ENCODE measurements around the gene RAN.
"Not testable (repeated sequence)": the region's sequence is repeated elsewhere in the genome, so short reads cannot be mapped to it uniquely, and the experiment has no call there.

RAN gene

DNA sequence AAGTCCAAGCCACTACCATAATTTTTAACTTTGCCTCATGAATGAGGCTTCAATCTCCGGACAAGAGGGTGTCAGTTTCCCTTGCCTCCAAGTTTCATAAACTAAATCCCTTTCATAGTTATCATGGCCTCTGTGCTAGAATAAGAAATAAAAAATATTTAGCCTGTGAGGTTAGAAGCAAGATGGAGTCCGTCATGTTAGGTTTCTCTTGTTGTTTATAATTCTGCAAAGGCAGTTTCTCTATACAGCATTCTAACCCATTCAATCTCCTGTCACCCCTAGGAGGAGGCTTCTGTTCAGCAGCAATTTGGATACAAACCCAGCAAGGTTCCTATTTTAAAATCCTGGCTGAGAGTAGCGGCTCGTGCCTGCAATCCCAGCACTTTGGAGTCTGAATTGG, 15.8 kb upstream of the RAN start:
- no peaks in the 10 kb centered on the region for H3K4me1 ChIP-seq (ENCODE audit: insufficient read depth, low read length)
- no peak overlapping the region for H3K9ac ChIP-seq (ENCODE audit: low read length)
- no peak overlapping the region for H3K27ac ChIP-seq (ENCODE audit: low read depth, low read length)
- no peak overlapping the region for H3K4me3 ChIP-seq (ENCODE audit: low read depth in 1 of 2, low read length in 2 of 2)
- H3K9me3 ChIP-seq (ENCODE audit: low read length) = no peaks in the 10 kb centered on the region
- H3K27me3 ChIP-seq (ENCODE audit: control insufficient read depth in 1 of 2, insufficient read depth in 2 of 2, low read length in 2 of 2) = no peaks in the 10 kb centered on the region
- no peaks in the 10 kb centered on the region for H3K36me3 ChIP-seq (ENCODE audit: insufficient read depth, low read length)

DNA sequence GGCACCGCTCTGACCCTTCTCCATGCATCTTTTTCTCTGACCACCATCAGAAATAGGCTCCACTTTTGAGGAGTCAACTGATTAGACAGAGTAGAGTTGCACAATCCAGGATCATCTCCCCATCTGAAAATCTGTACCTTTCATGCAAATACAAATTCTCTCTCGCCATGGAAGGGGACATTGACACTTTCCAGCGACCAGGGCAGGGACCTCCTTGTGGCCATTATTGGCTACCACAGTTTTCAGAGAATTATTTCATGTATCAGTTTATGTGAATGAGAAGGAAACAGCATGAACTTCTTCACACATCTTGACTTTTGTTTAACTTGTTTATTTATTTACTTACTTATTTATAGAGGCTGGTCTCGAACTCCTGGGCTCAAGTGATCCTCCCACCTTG, 13.8 kb upstream of the RAN start:
- H3K4me3 ChIP-seq (ENCODE audit: low read depth in 1 of 2, low read length in 2 of 2) = no peak overlapping the region
- no peaks in the 10 kb centered on the region for H3K36me3 ChIP-seq (ENCODE audit: insufficient read depth, low read length)
- no peaks in the 10 kb centered on the region for H3K4me1 ChIP-seq (ENCODE audit: insufficient read depth, low read length)
- no peak overlapping the region for H3K9ac ChIP-seq (ENCODE audit: low read length)
- H3K27me3 ChIP-seq (ENCODE audit: control insufficient read depth in 1 of 2, insufficient read depth in 2 of 2, low read length in 2 of 2) = no peaks in the 10 kb centered on the region
- no peaks in the 10 kb centered on the region for H3K9me3 ChIP-seq (ENCODE audit: low read length)
- no peak overlapping the region for H3K27ac ChIP-seq (ENCODE audit: low read depth, low read length)

DNA sequence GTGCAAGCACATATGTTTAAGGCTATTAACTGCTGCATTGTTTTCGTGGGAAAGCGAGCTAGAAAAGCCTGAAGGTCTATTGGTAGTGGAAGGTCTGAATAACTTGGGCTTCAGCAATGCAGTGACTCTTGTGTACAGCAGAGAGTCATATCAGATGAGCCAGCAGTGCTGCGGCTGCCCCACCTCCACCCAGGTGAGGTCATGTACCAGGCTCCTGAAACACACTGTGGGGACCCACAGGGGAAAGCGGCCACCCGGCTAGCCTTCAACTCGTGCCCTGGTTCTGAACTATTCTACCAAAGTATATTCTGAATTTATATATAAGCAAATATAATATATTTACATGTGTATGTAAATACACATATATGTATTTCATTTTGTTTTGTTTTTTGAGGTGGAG, 12.7 kb upstream of the RAN start:
- Histone ChIP-seq H3K9me3 (ENCODE audit: low read length) (no peaks in the 10 kb centered on the region), H3K27me3 (ENCODE audit: control insufficient read depth in 1 of 2, insufficient read depth in 2 of 2, low read length in 2 of 2) (no peaks in the 10 kb centered on the region), H3K9ac (ENCODE audit: low read length) (no peak overlapping the region), H3K27ac (ENCODE audit: low read depth, low read length) (no peak overlapping the region), H3K4me3 (ENCODE audit: low read depth in 1 of 2, low read length in 2 of 2) (no peak overlapping the region), H3K4me1 (ENCODE audit: insufficient read depth, low read length) (no peaks in the 10 kb centered on the region), H3K36me3 (ENCODE audit: insufficient read depth, low read length) (no peaks in the 10 kb centered on the region)

DNA sequence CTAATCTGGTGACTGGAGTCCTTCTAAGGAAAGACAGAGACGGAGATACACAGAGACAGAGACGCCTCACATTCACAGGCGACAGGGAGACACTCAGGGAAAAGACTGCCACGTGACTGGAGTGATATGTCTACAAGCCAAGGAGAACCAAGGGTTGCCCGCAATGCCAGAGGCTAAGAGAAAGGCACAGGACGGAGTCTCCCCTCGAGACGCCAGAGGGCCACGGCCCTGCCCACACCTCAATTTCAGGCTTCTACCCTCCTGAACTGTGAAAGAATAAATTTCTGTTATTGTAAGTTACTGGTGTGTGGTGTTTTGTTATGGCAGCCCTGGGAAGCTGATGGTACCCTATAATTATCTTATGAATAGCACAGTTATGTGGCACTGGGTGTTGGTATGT, 11.6 kb upstream of the RAN start:
- Histone ChIP-seq H3K4me3 (ENCODE audit: low read depth in 1 of 2, low read length in 2 of 2) (no peak overlapping the region), H3K27ac (ENCODE audit: low read depth, low read length) (no peak overlapping the region), H3K27me3 (ENCODE audit: control insufficient read depth in 1 of 2, insufficient read depth in 2 of 2, low read length in 2 of 2) (no peaks in the 10 kb centered on the region), H3K9me3 (ENCODE audit: low read length) (no peaks in the 10 kb centered on the region), H3K36me3 (ENCODE audit: insufficient read depth, low read length) (no peaks in the 10 kb centered on the region), H3K4me1 (ENCODE audit: insufficient read depth, low read length) (no peaks in the 10 kb centered on the region), H3K9ac (ENCODE audit: low read length) (no peak overlapping the region)

DNA sequence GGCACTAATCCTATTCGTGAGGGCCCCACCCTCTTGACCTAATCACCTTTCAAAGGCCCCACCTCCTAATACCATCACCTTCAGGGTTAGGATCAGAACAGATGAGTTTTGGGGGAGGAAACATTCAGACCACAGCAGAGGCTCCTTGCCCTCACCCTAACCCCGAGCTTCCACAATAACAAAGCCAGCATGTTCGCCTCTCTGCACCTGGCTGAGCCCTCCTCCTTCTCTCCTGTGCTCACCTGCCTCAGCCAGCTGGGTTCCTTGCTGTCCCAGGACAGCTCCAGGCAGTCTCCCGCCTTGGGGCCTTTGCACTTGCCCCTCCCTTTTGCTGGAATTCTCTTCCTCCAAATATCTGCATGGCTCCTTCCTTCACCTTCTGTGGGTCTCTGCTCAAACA, 9.7 kb upstream of the RAN start:
- no peaks in the 10 kb centered on the region for H3K27me3 ChIP-seq (ENCODE audit: control insufficient read depth in 1 of 2, insufficient read depth in 2 of 2, low read length in 2 of 2)
- no peaks in the 10 kb centered on the region for H3K4me1 ChIP-seq (ENCODE audit: insufficient read depth, low read length)
- H3K9ac ChIP-seq (ENCODE audit: low read length) = no peak overlapping the region
- no peak overlapping the region for H3K4me3 ChIP-seq (ENCODE audit: low read depth in 1 of 2, low read length in 2 of 2)
- no peaks in the 10 kb centered on the region for H3K36me3 ChIP-seq (ENCODE audit: insufficient read depth, low read length)
- H3K9me3 ChIP-seq (ENCODE audit: low read length) = no peaks in the 10 kb centered on the region
- H3K27ac ChIP-seq (ENCODE audit: low read depth, low read length) = no peak overlapping the region

DNA sequence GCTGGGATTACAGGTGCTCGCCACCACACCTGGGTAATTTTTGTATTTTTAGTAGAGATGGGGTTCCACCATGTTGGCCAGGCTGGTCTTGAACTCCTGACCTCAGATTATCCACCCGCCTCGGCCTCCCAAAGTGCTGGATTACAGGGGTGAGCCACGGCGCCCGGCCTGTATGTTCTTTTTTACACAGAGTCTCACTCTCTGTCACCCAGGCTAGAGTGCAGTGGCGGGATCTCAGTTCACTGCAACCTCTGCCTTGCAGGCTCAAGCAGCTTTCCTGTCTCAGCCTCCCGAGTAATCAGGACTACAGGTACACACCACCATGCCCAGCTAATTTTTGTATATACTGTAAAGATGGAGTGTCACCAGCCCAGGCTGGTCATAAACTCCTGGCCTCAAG, 9.1 kb upstream of the RAN start:
- H3K9ac ChIP-seq (ENCODE audit: low read length); H3K27ac ChIP-seq (ENCODE audit: low read depth, low read length); H3K4me3 ChIP-seq (ENCODE audit: low read depth in 1 of 2, low read length in 2 of 2); H3K9me3 ChIP-seq (ENCODE audit: low read length); H3K36me3 ChIP-seq (ENCODE audit: insufficient read depth, low read length); H3K27me3 ChIP-seq (ENCODE audit: control insufficient read depth in 1 of 2, insufficient read depth in 2 of 2, low read length in 2 of 2); H3K4me1 ChIP-seq (ENCODE audit: insufficient read depth, low read length): not testable (repeated sequence)

DNA sequence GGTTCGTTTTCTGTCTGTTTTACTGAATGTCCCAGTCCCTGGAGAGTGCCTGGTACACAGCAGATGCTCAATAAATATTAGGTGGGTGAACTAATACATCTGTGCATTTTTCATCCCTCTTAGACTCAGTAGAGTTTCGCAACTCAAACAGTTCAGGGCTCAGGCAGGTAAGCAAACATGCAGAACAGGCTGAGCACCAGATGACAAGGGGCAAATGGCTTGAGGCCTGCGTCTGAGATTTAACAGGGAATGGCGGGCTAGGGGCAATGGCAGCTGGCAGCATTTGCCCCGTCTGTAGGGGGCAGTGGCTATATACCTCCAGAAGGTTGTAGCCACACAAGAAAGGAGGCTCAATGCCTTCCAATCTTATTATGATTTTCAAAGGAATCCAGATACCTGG, 8.6 kb upstream of the RAN start:
- Histone ChIP-seq H3K4me3 (ENCODE audit: low read depth in 1 of 2, low read length in 2 of 2) (no peak overlapping the region), H3K27me3 (ENCODE audit: control insufficient read depth in 1 of 2, insufficient read depth in 2 of 2, low read length in 2 of 2) (no peaks in the 10 kb centered on the region), H3K36me3 (ENCODE audit: insufficient read depth, low read length) (no peaks in the 10 kb centered on the region), H3K27ac (ENCODE audit: low read depth, low read length) (no peak overlapping the region), H3K9me3 (ENCODE audit: low read length) (no peaks in the 10 kb centered on the region), H3K9ac (ENCODE audit: low read length) (no peak overlapping the region), H3K4me1 (ENCODE audit: insufficient read depth, low read length) (no peaks in the 10 kb centered on the region)

DNA sequence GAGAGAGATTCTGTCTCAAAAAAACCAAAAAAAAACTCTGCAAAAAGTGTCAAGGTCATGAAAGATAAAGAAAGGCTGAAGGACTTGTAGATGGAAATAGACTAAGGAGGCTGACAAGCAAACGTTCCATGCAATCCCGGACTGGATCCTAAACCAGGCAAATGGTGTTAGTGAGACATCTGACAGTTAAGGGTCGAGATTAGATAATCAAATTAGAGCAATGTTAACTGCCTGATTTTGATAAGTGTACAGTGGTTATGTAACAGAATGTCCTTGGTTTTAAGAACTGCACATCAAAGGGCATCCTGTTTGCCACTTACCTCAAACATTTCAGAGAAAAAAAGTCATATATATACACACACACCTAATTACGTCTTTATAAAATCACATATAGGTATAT, 3.5 kb upstream of the RAN start:
- peaks cover 16% of the 10 kb centered on the region for H3K4me1 ChIP-seq (ENCODE audit: insufficient read depth, low read length)
- H3K36me3 ChIP-seq (ENCODE audit: insufficient read depth, low read length) = peaks cover 8% of the 10 kb centered on the region
- no peak overlapping the region for H3K27ac ChIP-seq (ENCODE audit: low read depth, low read length)
- H3K27me3 ChIP-seq (ENCODE audit: control insufficient read depth in 1 of 2, insufficient read depth in 2 of 2, low read length in 2 of 2) = no peaks in the 10 kb centered on the region
- no peak overlapping the region for H3K4me3 ChIP-seq (ENCODE audit: low read depth in 1 of 2, low read length in 2 of 2)
- H3K9me3 ChIP-seq (ENCODE audit: low read length) = no peaks in the 10 kb centered on the region
- no peak overlapping the region for H3K9ac ChIP-seq (ENCODE audit: low read length)

DNA sequence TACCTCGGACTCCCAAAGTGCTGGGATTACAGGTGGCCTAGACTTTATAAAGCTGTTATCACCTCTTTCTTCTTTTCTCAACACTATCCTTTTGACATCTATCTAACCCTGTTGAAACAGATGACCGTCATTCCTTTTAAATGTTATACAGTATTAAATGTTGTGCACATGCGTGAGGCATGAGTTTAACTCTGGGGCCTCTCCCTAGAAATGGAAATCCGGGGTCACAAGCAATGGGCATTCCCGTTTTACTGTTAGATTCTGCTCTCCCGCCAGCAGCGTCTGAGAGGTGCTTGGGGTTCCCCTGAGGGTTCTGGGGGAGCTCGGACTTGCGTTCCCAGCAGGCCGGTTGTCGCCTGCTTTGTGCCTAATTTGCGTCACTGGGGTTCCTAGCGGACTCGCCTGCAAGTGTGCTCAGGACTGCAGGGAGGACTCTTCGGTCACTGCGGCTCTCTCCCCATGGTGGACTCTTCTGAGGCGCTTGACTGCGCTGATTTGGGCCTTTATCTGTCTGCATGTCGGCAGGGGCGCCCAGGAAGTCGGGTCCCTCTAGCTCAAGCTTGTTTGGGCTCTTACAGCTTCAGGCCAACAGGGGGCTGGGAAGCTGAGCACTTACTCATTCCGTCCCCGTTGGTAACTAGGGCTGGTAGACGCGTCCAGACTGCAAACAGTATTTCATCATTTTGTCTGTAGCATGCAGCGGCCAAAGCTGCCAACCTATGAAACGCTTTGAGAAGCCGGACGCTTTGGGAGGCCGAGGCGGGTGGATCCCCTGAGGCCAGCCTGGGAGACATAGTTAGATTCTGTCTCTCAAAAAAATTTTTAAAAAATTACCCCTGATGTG, 1.2 kb upstream of the RAN start:
- peak overlapping the region; percentile 45 to 58 for H3K4me3 ChIP-seq (ENCODE audit: low read depth in 1 of 2, low read length in 2 of 2)
- no peak overlapping the region for H3K9ac ChIP-seq (ENCODE audit: low read length)
- peaks cover 30% of the 10 kb centered on the region for H3K36me3 ChIP-seq (ENCODE audit: insufficient read depth, low read length)
- H3K27me3 ChIP-seq (ENCODE audit: control insufficient read depth in 1 of 2, insufficient read depth in 2 of 2, low read length in 2 of 2) = no peaks in the 10 kb centered on the region
- H3K9me3 ChIP-seq (ENCODE audit: low read length) = no peaks in the 10 kb centered on the region
- peaks cover 23% of the 10 kb centered on the region for H3K4me1 ChIP-seq (ENCODE audit: insufficient read depth, low read length)
- peak overlapping the region; percentile 78 for H3K27ac ChIP-seq (ENCODE audit: low read depth, low read length)

DNA sequence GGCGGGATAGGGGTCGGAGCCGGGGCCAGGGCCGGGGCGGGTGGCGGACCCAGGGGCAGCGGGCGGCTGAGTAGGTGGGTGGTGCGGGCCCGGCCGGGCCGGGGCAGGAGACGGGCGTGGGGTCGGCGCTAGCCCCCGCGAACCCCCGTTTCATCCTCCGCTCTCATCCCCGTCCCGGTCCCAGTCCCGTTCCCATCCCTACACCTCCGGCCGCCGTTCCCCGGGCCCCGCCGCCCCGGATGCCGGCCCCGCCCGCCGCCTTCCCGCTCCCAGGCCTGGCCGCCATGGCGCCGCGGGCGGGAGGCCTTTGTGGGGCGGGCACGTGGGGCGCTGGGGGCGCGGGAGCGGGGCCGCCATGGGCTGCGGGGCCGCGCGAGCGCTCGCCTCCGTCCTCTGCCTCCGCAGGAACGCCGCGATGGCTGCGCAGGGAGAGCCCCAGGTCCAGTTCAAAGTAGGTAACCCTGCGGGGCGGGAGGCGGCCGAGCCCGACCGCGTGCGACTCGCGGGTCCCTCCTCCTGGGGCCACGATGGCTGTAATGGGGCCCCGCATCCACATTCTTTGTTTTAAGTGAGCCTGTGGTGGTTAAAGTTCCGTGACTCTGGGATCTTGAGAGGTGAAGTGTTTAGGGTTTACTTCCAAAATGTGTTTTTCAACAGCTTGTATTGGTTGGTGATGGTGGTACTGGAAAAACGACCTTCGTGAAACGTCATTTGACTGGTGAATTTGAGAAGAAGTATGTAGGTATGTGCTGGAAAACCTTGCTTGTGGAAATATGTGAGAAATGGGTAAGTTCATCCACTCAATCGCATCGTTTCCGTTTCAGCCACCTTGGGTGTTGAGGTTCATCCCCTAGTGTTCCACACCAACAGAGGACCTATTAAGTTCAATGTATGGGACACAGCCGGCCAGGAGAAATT, 572 bp downstream of the RAN start:
- H3K4me3 ChIP-seq (ENCODE audit: low read depth in 1 of 2, low read length in 2 of 2) = peak overlapping the region; percentile 82 to 85
- peak overlapping the region; percentile 57 for H3K27ac ChIP-seq (ENCODE audit: low read depth, low read length)
- peaks cover 39% of the 10 kb centered on the region for H3K36me3 ChIP-seq (ENCODE audit: insufficient read depth, low read length)

DNA sequence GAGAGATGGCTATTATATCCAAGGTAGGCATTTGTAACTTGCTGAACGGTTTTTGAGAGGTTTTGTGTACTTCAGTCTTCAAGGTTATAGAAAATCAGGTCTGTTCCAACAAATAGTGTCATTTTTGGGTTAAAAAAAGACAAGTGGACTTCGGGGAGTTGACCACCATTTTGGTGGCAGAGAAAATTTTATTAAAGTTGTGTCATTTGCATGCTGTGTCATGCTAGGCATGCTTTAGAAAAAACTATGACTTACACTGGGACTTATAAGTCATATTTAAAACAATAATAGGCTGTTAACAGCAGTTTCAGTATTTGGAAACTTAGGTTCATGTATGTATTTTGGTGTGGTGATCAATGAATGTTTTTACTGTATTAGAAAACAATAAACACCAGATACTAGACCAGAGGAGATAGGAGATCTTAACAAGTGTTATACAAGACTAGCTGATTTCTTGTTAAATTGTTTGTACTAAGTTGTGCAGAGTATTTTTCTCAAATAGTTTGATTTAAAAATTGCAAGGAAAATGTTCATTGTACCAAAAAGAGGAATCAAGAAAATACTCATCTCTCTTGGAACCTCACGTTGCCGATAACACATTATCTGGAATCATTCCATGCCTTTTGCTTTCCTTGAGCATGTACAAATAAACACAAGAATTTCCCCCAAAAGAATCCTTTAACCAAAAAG, 1.4 kb downstream of the RAN start:
- Histone ChIP-seq H3K4me3 (ENCODE audit: low read depth in 1 of 2, low read length in 2 of 2) (peak overlapping the region; percentile 82 to 85), H3K4me1 (ENCODE audit: insufficient read depth, low read length) (peaks cover 23% of the 10 kb centered on the region), H3K36me3 (ENCODE audit: insufficient read depth, low read length) (peaks cover 39% of the 10 kb centered on the region), H3K27ac (ENCODE audit: low read depth, low read length) (no peak overlapping the region), H3K9ac (ENCODE audit: low read length) (peak overlapping the region; percentile 84), H3K27me3 (ENCODE audit: control insufficient read depth in 1 of 2, insufficient read depth in 2 of 2, low read length in 2 of 2) (no peaks in the 10 kb centered on the region), H3K9me3 (ENCODE audit: low read length) (no peaks in the 10 kb centered on the region)

More for the DNA sequence above, 572 bp downstream of the RAN start:
- Histone ChIP-seq H3K4me1 (ENCODE audit: insufficient read depth, low read length) (peaks cover 23% of the 10 kb centered on the region), H3K9me3 (ENCODE audit: low read length) (no peaks in the 10 kb centered on the region), H3K27me3 (ENCODE audit: control insufficient read depth in 1 of 2, insufficient read depth in 2 of 2, low read length in 2 of 2) (no peaks in the 10 kb centered on the region), H3K9ac (ENCODE audit: low read length) (peak overlapping the region; percentile 84)

All from muscle layer of colon (tissue), 2 donors.